HG03066 (cell line): ENCODE measurements around the gene B3GNT3.
"Not testable (repeated sequence)": the region's sequence is repeated elsewhere in the genome, so short reads cannot be mapped to it uniquely, and the experiment has no call there.

Source experiments
- ATAC-seq: cut with Tn5 transposase; IDR thresholded peaks from one replicate; pipeline ENCODE4 v1.9.1; 2021; ENCODE audit warnings: low read depth; ENCODE audit not compliant: unreplicated experiment

The B3GNT3 gene

GRCh38 chr19:17796013-17796837 lies 1.3 kb downstream of the B3GNT3 start:
- ATAC-seq: no peak

DNA sequence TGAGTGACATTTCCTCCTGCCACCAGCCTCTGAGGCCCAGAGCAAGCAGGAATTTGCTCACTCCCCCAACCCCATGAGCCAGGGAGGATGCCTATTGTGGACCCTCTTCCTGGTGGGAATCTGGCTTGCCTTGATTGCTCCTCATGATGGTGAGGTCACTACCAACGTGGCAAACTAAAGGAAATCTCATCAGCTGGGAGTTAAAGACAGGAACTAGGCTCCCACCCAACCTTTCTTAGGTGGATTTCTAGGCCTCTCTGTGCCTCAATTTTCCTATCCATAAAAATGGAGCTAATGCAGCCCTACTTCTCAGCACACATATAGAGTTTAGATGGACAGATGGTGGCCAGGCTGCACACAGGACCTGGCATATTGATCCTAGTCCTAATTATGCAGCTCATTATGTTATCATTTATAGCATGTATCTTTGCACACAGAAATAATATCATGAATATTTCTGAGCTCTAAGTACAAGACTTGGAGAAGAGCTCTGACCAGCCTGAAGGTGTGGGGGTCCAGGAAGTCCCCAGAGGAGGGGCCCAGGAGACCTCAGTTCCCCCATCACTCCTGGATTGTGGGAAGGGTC lies 2.0 kb downstream of the B3GNT3 start:
- no peak for ATAC-seq

DNA sequence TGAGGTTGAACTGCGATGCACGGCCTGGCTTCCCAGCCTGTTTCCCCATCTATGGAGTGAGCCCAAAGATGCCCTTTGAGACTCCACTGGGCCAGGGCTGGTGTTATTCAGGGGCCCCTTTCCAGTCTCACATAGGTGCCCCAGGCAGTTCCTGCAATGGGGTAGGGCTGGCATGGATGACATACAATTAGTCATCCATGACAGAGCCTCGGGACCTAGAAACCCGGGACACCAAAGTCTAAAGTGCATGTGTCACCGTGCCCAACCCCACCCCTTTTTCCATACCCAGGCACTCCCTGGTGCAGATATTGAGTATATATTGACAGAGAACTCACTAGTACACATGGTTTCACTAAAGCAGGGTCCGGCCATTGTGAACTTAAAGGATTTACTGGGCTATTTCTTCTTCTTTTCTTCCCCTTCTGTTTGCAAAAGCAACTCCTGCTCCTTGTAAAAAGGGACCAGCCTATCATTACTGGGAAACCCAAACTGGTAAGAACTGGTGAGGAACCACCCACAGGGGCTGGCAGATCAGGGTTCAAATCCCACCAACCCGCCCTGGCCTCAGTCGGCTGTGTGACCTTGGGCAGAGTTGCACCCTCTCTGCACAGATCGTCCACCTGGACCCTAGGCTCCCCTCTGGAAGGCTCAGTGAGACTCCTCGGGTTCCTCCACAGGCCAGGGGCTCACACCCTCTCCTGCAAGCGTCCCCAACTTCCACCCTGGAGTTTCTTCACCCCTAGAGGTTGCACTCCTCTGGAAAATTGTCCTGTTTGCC lies 2.7 kb downstream of the B3GNT3 start:
- ATAC-seq: no peak

DNA sequence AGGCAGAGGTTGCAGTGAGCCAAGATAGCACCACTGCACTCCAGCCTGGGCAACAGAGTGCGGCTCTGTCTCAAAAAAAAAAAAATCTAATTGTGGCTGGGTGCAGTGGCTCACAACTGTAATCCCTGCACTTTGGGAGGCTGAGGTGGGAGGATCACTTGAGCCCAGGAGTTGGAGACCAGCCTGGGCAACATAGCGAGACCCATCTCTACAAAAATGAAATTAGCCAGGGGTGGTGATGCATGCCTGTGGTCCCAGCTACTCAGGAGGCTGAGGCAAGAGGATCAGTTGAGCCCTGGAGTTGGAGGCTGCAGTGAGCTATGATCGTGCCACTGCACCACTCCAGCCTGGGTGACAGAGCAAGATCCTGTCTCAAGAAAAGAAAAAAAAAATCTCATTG lies 3.7 kb downstream of the B3GNT3 start:
- not testable (repeated sequence) for ATAC-seq

DNA sequence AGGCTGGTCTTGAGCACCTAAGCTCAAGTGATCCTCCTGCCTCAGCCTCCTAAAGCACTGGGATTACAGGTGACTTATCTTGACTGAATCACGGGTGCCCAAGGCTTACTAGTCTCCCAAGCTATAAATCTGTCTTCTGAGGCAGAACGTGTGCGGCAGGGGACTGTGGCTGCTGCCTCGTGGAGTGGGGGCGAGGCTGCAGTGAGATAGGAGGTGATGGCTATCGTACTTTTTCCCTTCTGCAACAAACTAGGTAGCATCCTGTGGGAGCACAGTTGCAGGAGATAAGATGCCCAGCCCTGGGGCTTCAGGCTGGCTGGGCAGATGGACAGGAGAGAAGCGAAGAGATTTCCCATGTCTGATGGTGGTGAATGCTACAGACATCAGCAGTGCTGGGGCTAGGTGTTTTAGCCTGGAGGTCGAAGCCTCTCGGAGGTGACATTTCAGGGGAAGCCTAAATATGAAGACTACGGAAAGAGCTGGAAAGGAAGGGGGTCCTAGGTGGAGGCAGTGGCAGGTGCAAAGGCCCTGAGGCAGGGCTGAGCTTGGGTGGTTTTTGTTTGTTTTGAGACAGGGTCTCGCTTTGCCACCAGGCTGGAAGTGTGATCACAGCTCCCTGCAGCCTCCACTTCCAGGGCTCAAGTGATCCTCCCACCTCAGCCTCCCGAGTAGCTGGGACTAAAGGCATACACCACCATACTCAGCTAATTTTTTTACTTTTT lies 7.4 kb downstream of the B3GNT3 start:
- no peak for ATAC-seq

DNA sequence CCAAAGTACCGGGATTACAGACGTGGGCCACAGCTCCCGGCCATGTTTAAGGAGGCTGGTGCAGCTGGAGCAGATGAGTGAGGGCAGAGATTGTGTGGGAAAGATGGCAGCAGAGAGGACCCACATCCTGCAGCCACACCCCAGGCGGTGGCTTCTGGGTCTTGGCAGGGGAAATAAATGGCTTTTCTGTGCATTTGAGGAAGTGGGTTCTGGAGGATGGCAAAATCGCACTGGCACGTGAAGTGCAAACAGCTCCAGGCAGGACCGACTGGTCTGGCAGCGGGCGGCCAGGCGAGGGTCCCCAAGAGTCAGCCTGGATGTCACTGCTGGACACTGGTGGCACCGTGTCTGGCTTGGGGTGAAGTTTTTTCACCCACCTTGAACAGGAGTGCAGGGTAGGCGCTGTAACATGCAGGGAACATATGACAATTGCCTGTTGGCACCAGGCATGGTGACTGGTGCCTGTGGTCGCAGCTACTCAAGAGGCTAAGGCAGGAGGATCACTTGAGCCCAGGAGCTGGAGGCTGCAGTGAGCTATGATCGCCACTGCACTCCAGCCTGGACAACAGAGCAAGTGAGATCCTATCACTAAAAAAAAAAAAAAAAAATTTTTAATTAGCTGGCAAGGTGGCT lies 8.4 kb downstream of the B3GNT3 start:
- no peak for ATAC-seq

DNA sequence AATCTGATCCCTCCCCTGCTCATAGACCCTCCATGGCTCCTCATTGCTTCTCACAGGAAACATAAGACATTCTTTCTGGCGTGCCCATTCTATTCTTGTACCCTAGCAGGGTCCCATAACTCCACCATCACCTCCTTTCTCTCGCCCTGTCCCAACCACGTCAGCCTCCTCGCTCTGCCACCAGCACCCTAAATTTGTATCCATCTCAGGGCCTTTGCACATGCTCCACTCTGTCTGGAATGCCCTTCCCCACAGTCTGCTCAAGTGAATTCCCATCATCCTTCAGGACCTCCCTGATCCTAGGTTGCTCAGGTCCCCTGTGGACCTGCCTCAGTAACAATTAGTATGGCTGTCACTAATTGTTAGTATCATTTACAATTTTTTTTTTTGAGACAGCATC lies 10.5 kb downstream of the B3GNT3 start:
- ATAC-seq: no peak

DNA sequence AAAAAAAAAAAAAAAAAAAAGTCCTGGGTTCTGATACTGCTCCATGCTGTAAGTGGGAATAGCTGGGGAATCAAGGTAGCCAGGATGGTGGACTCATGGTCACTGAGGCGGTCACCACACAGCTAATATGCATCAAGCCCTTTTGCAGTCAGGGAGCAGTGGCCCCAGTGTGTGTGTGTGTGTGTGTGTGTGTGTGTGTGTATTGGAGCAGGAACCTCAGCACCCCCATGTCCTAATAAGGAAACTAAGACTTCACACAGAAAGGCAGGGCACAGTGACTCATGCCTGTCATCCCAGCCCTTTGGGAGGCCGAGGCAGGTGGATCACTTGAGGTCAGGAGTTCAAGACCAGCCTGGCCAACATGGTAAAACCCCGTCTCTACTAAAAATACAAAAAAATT lies 12.0 kb downstream of the B3GNT3 start:
- ATAC-seq: no peak

DNA sequence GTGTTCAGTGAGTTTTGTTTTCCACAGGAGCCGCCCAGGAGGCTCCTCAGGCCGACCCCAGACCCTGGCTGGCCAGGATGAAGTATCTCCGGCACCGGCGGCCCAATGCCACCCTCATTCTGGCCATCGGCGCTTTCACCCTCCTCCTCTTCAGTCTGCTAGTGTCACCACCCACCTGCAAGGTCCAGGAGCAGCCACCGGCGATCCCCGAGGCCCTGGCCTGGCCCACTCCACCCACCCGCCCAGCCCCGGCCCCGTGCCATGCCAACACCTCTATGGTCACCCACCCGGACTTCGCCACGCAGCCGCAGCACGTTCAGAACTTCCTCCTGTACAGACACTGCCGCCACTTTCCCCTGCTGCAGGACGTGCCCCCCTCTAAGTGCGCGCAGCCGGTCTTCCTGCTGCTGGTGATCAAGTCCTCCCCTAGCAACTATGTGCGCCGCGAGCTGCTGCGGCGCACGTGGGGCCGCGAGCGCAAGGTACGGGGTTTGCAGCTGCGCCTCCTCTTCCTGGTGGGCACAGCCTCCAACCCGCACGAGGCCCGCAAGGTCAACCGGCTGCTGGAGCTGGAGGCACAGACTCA lies 12.9 kb downstream of the B3GNT3 start:
- ATAC-seq: no peak

DNA sequence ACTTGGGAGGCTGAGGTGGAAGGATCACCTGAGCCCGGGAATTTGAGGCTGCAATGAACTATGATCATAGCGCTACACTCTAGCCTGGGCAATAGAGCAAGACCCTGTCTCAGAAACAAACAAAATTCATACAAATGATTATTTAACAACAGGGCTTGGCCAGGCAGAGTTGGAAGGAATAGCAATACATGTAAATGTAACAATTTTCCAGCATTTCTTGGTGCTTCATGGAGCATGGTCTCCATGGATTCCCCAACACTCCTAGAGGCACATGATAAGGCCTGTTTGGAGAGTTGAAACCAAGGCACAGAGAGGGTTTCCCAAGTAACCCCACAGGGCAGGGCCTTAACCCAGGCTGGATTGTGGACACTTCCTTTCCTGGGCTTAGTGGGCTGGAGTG lies 16.2 kb downstream of the B3GNT3 start:
- ATAC-seq: no peak

GRCh38 chr19:17811681-17812080 lies 16.7 kb downstream of the B3GNT3 start:
- ATAC-seq: no peak

DNA sequence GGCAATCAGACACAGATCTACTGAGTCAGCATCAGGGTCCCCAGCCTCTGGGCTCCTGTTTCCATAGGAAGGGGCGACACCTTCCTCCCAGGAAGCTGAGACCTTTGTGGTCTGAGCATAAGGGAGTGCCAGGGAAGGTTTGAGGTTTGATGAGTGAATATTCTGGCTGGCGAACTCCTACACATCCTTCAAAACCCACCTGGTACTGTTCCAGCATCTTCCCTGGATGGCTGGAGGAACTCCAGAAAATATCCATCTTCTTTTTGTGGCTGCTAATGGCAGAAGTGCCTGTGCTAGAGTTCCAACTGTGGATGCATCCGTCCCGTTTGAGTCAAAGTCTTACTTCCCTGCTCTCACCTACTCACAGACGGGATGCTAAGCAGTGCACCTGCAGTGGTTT lies 17.2 kb downstream of the B3GNT3 start:
- no peak for ATAC-seq

GRCh38 chr19:17817668-17818363 lies 22.9 kb downstream of the B3GNT3 start:
- no peak for ATAC-seq

- no peak for ATAC-seq
Observed at GRCh38 chr19:17821190-17821589, 26.3 kb downstream of the B3GNT3 start, which contains the start of gene INSL3. Gene INSL3 (minus strand): TSS chr19:17821519. CDS start chr19:17821506, 13 bp downstream.

DNA sequence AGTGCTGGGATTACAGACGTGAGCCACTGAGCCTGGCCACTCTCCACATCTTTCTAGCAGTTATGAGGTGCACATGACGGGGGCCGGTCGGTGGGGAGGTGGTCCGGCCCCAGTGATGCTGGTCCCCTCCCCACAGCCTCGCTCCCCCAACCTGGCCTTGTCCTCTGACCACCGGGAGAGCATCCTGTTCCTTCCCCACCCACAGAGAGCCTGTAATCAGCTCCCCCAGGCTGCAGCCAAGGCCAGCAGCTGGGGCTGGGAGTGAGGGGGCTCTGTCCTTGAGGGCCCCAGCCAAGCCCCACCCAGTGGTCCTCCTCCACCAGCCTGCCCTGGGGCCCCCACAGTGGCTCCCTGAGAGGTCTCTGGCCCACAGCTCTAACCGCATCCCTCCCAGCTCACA lies 29.4 kb downstream of the B3GNT3 start:
- no peak for ATAC-seq

DNA sequence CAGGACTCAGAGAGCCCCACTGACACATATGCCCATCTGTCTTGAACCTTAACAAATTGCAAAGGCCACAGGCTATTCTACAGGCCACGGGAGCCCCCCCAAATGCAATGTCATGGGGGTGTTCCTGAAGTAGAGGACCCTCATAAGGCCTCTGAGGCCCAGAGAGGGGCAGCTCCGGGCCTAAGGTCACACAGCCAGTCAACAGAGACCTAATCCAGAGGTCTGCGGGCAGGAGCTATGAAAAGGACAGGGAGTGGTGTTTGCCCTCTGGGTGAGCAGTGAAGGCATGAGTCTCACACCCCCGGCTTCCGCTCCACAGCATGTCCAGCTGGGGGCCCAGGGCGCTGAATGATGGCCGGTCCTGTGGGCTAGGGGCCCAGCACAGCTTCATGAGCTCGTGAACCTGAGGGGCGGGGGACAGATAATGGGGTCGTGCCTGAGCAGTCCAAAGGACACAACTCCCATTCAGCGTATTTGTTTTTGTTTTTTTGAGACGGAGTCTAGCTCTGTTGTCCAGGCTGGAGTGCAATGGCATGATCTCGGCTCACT lies 31.6 kb downstream of the B3GNT3 start:
- no peak for ATAC-seq

DNA sequence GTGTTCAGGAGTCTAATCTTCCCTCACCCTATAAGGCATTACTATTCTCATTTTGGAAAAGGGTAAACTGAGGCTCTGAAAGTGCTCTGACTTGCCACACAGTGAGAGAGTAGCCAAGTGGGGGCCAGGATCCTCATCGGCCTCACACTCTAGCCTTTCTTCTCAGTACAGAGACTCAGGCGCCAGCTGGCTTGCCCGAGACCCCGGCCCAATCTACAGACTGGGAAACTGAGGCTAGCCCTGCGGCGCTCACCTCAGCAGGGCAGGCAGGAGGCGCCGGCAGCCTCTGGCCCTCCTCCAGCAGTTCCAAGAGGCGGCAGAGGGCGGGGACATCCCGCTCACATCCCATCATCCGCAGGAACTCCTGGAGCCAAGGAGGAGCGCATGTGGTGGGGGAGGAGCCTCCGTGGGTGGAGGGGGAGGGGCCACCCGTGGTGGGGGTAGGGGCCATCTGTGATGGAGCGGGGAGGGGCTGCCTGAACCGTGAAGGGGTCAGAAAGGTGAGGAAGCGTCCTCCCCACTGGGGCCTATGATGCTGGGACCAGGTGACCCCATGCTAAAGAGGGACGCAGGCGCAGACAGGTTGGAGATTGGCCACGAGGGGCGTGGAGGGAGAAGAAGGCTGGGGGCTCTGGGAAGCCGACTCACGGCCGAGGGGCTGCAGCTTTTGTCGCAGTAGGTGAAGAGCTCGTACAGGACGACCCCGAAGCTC lies 35.1 kb downstream of the B3GNT3 start:
- ATAC-seq: no peak

- ATAC-seq: no peak
Observed at GRCh38 chr19:17830567-17831418, 35.9 kb downstream of the B3GNT3 start.
